BJ (cell line): ENCODE measurements around the gene GRIP2. TPM values are rescaled to one million over a fixed set of nuclear protein-coding genes. Genes with fewer than 3 reads are reported as not detected.

Experiments
- CTCF ChIA-PET: fragments of 350-600 bp; formaldehyde crosslinking; extraction: SDS; loops from one replicate; lab custom pipeline; 2021; ENCODE audit warnings: antibody characterized with exemption, inconsistent platforms; lab: Yijun Ruan, JAX
- POLR2A ChIA-PET: fragments of 300-600 bp; sonication (Branson Sonifier 250); formaldehyde crosslinking; extraction: SDS; loops from one replicate; lab custom pipeline; 2021; ENCODE audit warnings: antibody characterized with exemption; lab: Charles Lee
- DNase-seq: peaks from one replicate; pipeline ENCODE4 v3.0.0-alpha.2; 2011; ENCODE audit warnings: low read depth
- H3K27me3 ChIP-seq: 2 replicates; pipeline ENCODE4 v1.6.0; 2011; ENCODE audit warnings: low read length; ENCODE audit not compliant: control insufficient read depth, insufficient read depth
- H3K36me3 ChIP-seq: 2 replicates; pipeline ENCODE4 v1.5.1; 2011; ENCODE audit warnings: low read length; ENCODE audit not compliant: control insufficient read depth, insufficient read depth
- H3K4me3 ChIP-seq: 2 replicates; pipeline ENCODE4 v1.5.1; 2011; ENCODE audit warnings: low read depth, mild to moderate bottlenecking, control low read depth, low read length
- CTCF ChIP-seq: IDR thresholded peaks from 2 replicates; pipeline ENCODE4 v1.5.1; 2011; ENCODE audit warnings: low read depth, mild to moderate bottlenecking, control low read depth, inconsistent platforms, low read length, moderate library complexity; ENCODE audit not compliant: insufficient read depth
- polyA plus RNA-seq: library from polyadenylated mRNA; depleted of rRNA; stranded (reverse); fragments of >200 nt; gene quantifications from 2 replicates; pipeline ENCODE4 v1.2.3, GENCODE V29; 2011

Gene GRIP2
- polyA plus RNA-seq, 1 experiment = 0.45 TPM

- CTCF ChIA-PET = no interaction called here
- POLR2A ChIA-PET = no interaction called here
- Histone ChIP-seq H3K36me3 (no peaks in the 10 kb centered on the region), H3K27me3 (peaks cover 9% of the 10 kb centered on the region), H3K4me3 (no peak overlapping the region)
- DNase-seq = no peak
- TF ChIP-seq CTCF = no peak
Observed at GRCh38 chr3:14562121-14562890, 22.2 kb upstream of the GRIP2 start.

- CTCF ChIA-PET = interaction anchor here (1.2 to 2.7 kb wide), 2 partner anchors 14 to 51 kb away, joined by 5 to 14 read pairs; no protein-coding TSS in a partner anchor
Observed at GRCh38 chr3:14561051-14561960, 21.2 kb upstream of the GRIP2 start.

GRCh38 chr3:14560110-14560509 is 20.0 kb upstream of the GRIP2 start:
- ChIA-PET POLR2A (no interaction called here), CTCF (interaction anchor here (1.2 to 2.7 kb wide), 2 partner anchors 12 to 50 kb away, joined by 5 to 14 read pairs; no protein-coding TSS in a partner anchor)
- H3K27me3 ChIP-seq = peaks cover 5% of the 10 kb centered on the region
- no peak for TF ChIP-seq CTCF
- no peak overlapping the region for H3K4me3 ChIP-seq
- DNase-seq = no peak
- H3K36me3 ChIP-seq = no peaks in the 10 kb centered on the region

More at GRCh38 chr3:14561051-14561960, 21.2 kb upstream of the GRIP2 start:
- TF ChIP-seq CTCF = no peak
- POLR2A ChIA-PET = no interaction called here
- Histone ChIP-seq H3K27me3 (peaks cover 7% of the 10 kb centered on the region), H3K4me3 (no peak overlapping the region), H3K36me3 (no peaks in the 10 kb centered on the region)
- DNase-seq = no peak

GRCh38 chr3:14558029-14558428 is 17.9 kb upstream of the GRIP2 start:
- Histone ChIP-seq H3K4me3 (no peak overlapping the region), H3K27me3 (peaks cover 2% of the 10 kb centered on the region; the same call in 1 of the 2 replicates), H3K36me3 (no peaks in the 10 kb centered on the region)
- no peak for DNase-seq
- ChIA-PET POLR2A (no interaction called here), CTCF (interaction anchor here (1.2 to 1.3 kb wide), 2 partner anchors 8 to 354 kb away, joined by 3 read pairs; no protein-coding TSS in a partner anchor)
- no peak for TF ChIP-seq CTCF

GRCh38 chr3:14555835-14556234 is 15.7 kb upstream of the GRIP2 start:
- no peak for TF ChIP-seq CTCF
- H3K4me3 ChIP-seq = no peak overlapping the region
- no peaks in the 10 kb centered on the region for H3K36me3 ChIP-seq
- no peak for DNase-seq
- CTCF ChIA-PET = interaction anchor here (1.0 kb wide), 1 partner anchor 8 kb away, joined by 3 read pairs; no protein-coding TSS in a partner anchor
- H3K27me3 ChIP-seq = peaks cover 4% of the 10 kb centered on the region
- POLR2A ChIA-PET = no interaction called here
